ENCODE measurements around the gene PSG6.
"Not testable (repeated sequence)": the region's sequence is repeated elsewhere in the genome, so short reads cannot be mapped to it uniquely, and the experiment has no call there.

- TF ChIP-seq CTCF (IDR thresholded peaks at IDR 0.05): peak in 2 of 6 experiments; percentile 18 to 20
- TF ChIP-seq POLR2A (IDR thresholded peaks at IDR 0.05): not testable (repeated sequence)
Observed at GRCh38 chr19:42881279-42881678, 36.4 kb downstream of the PSG6 start.

Data from adrenal gland (tissue), 5 donors.